Endothelial cell (in vitro differentiated cells): ENCODE measurements around the gene C2. TPM values are rescaled to one million over a fixed set of nuclear protein-coding genes. Genes with fewer than 3 reads are reported as not detected.
"Not testable (repeated sequence)": the region's sequence is repeated elsewhere in the genome, so short reads cannot be mapped to it uniquely, and the experiment has no call there.

Experiments used
- DNase-seq: peaks from one replicate; pipeline ENCODE4 v3.0.0; 2021; ENCODE audit warnings: low spot score
- H3K27ac Mint-ChIP-seq: one replicate; pipeline ENCODE4 v1.8.0; 2021; ENCODE audit warnings: mixed read lengths, inconsistent platforms; ENCODE audit not compliant: unreplicated experiment
- H3K27me3 Mint-ChIP-seq: one replicate; pipeline ENCODE4 v1.8.0; 2021; ENCODE audit warnings: mild to moderate bottlenecking, moderate library complexity, mixed read lengths, inconsistent platforms; ENCODE audit not compliant: unreplicated experiment
- H3K36me3 Mint-ChIP-seq: one replicate; pipeline ENCODE4 v1.8.0; 2021; ENCODE audit warnings: mild to moderate bottlenecking, low read depth, mixed read lengths, inconsistent platforms; ENCODE audit not compliant: unreplicated experiment
- H3K4me1 Mint-ChIP-seq: one replicate; pipeline ENCODE4 v1.8.0; 2021; ENCODE audit warnings: mild to moderate bottlenecking, mixed read lengths, inconsistent platforms; ENCODE audit not compliant: unreplicated experiment
- H3K4me3 Mint-ChIP-seq: one replicate; pipeline ENCODE4 v1.8.0; 2021; ENCODE audit warnings: mild to moderate bottlenecking, mixed read lengths, inconsistent platforms; ENCODE audit not compliant: unreplicated experiment
- H3K9me3 Mint-ChIP-seq: one replicate; pipeline ENCODE4 v1.8.0; 2021; ENCODE audit warnings: mixed read lengths, inconsistent platforms; ENCODE audit not compliant: unreplicated experiment
- total RNA-seq: library from RNA; stranded (reverse); fragmentation: NEBNext Ultra II Directional; extraction: Animal tissue kit (Norgen Biotek cat#: 25700); gene quantifications from one replicate; pipeline ENCODE4 v1.2.1, GENCODE V29; 2021; ENCODE audit not compliant: unreplicated experiment
- TF ChIP-seq, protein P1 (sequence below): fragments of 200-600 bp; sonication (generic); IDR thresholded peaks from one replicate; pipeline ENCODE4 v1.5.0; 2021; ENCODE audit warnings: antibody characterized with exemption; ENCODE audit not compliant: unreplicated experiment

C2 gene
- total RNA-seq, 1 donor from 2014 or later: 0.82 TPM

- TF ChIP-seq, protein P1, sequence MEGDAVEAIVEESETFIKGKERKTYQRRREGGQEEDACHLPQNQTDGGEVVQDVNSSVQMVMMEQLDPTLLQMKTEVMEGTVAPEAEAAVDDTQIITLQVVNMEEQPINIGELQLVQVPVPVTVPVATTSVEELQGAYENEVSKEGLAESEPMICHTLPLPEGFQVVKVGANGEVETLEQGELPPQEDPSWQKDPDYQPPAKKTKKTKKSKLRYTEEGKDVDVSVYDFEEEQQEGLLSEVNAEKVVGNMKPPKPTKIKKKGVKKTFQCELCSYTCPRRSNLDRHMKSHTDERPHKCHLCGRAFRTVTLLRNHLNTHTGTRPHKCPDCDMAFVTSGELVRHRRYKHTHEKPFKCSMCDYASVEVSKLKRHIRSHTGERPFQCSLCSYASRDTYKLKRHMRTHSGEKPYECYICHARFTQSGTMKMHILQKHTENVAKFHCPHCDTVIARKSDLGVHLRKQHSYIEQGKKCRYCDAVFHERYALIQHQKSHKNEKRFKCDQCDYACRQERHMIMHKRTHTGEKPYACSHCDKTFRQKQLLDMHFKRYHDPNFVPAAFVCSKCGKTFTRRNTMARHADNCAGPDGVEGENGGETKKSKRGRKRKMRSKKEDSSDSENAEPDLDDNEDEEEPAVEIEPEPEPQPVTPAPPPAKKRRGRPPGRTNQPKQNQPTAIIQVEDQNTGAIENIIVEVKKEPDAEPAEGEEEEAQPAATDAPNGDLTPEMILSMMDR: no peak
- Mint-ChIP-seq H3K4me3 (peak overlapping the region; percentile 74), H3K4me1 (peaks cover 12% of the 10 kb centered on the region), H3K36me3 (no peaks in the 10 kb centered on the region), H3K27ac (no peak overlapping the region), H3K27me3 (peaks cover 11% of the 10 kb centered on the region), H3K9me3 (no peaks in the 10 kb centered on the region)
- no peak for DNase-seq
These were observed 26.0 kb upstream of the C2 start for GRCh38 chr6:31901415-31901952.

GRCh38 chr6:31901953-31902643 is 25.4 kb upstream of the C2 start, which contains the start of gene ZBTB12:
TSS of gene ZBTB12 (minus strand) at chr6:31902086. CDS start at chr6:31901305, 781 bp downstream.
- peaks cover 11% of the 10 kb centered on the region for H3K27me3 Mint-ChIP-seq
- DNase-seq: peak; percentile 71
- no peaks in the 10 kb centered on the region for H3K36me3 Mint-ChIP-seq
- no peaks in the 10 kb centered on the region for H3K9me3 Mint-ChIP-seq
- peaks cover 11% of the 10 kb centered on the region for H3K4me1 Mint-ChIP-seq
- TF ChIP-seq, protein P1: no peak
- peak within 1 kb of the TSS; percentile 95 for H3K4me3 Mint-ChIP-seq
- peak within 1 kb of the TSS; percentile 42 for H3K27ac Mint-ChIP-seq

DNA sequence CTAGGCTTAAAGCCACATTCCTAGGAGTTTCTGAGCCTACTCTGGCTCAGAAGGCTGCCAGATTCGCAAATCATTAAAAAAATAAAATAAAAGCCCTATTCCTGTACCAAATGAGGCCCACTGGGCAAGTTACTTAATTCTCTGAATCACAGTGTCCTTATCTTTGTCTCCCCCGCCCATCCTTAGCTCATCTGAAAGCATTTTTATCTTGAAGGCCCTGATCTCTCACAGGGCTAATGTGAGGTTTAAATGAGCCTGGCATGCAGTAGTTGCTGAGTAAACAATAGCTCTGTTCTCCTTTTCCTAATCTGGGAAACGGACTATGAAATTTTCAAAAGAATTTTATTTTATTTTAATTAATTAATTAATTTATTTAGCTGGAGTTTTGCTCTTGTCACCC is 23.6 kb upstream of the C2 start:
- no peaks in the 10 kb centered on the region for H3K36me3 Mint-ChIP-seq
- no peak overlapping the region for H3K27ac Mint-ChIP-seq
- peaks cover 11% of the 10 kb centered on the region for H3K27me3 Mint-ChIP-seq
- no peak for DNase-seq
- peaks cover 7% of the 10 kb centered on the region for H3K4me1 Mint-ChIP-seq
- no peak overlapping the region for H3K4me3 Mint-ChIP-seq
- H3K9me3 Mint-ChIP-seq: no peaks in the 10 kb centered on the region
- TF ChIP-seq, protein P1: no peak

GRCh38 chr6:31905041-31905440 is 22.5 kb upstream of the C2 start:
- no peak overlapping the region for H3K27ac Mint-ChIP-seq
- peaks cover 9% of the 10 kb centered on the region for H3K27me3 Mint-ChIP-seq
- H3K9me3 Mint-ChIP-seq: no peaks in the 10 kb centered on the region
- no peaks in the 10 kb centered on the region for H3K36me3 Mint-ChIP-seq
- peaks cover 7% of the 10 kb centered on the region for H3K4me1 Mint-ChIP-seq
- TF ChIP-seq, protein P1: no peak
- no peak for DNase-seq
- no peak overlapping the region for H3K4me3 Mint-ChIP-seq

DNA sequence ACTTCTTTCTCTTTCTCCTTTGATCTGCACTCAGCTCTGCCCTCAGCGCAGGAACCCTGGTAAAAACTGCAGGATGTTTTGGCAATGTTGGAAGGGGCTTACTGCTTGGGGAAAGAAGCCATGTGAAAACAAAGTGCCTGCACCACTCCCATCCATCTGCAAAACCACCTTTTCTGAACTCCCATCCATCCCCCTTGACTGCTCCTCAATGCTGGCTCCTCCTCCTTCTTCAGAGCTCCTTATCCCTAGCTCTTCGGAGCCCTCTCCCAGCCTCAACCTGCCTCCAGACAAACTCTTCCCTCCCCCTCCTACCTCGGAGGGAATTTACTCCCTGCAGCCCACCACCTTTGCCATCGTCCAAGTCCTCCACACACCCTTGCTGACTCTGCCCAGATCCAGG is 21.4 kb upstream of the C2 start:
- Mint-ChIP-seq H3K4me3 (no peak overlapping the region), H3K27ac (no peak overlapping the region), H3K4me1 (peaks cover 7% of the 10 kb centered on the region), H3K27me3 (peaks cover 9% of the 10 kb centered on the region), H3K9me3 (no peaks in the 10 kb centered on the region), H3K36me3 (no peaks in the 10 kb centered on the region)
- TF ChIP-seq, protein P1: no peak
- DNase-seq: no peak

DNA sequence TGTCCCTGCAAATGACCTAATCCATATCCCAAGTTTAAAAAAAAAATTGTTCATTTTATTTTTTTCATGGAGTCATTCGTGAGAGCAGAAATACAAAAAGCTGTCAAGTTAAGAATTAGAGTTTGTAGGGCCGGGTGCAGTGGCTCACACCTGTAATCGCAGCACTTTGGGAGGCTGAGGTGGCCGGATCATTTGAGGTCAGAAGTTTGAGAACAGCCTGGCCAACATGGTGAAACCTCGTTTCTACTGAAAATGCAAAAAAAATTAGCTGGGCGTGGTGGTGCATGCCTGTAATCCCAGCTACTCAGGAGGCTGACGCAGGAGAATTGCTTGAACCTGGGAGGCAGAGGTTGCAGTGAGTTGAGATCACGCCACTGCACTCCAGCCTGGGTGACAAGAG is 20.8 kb upstream of the C2 start:
- H3K27ac Mint-ChIP-seq, DNase-seq, H3K9me3 Mint-ChIP-seq, H3K4me3 Mint-ChIP-seq, H3K36me3 Mint-ChIP-seq, H3K27me3 Mint-ChIP-seq, H3K4me1 Mint-ChIP-seq: not testable (repeated sequence)
